GM21529 (cell line): ENCODE measurements around the gene EPN3.
A peak's percentile ranks its signal among the peaks of the same experiment; 100 is the strongest.

ENCODE experiments used
- ATAC-seq: cut with Tn5 transposase; IDR thresholded peaks from one replicate; pipeline ENCODE4 v1.9.1; 2021; ENCODE audit not compliant: unreplicated experiment

EPN3 gene

GRCh38 chr17:50547736-50548083 is 15.2 kb downstream of the EPN3 start:
- no peak for ATAC-seq

DNA sequence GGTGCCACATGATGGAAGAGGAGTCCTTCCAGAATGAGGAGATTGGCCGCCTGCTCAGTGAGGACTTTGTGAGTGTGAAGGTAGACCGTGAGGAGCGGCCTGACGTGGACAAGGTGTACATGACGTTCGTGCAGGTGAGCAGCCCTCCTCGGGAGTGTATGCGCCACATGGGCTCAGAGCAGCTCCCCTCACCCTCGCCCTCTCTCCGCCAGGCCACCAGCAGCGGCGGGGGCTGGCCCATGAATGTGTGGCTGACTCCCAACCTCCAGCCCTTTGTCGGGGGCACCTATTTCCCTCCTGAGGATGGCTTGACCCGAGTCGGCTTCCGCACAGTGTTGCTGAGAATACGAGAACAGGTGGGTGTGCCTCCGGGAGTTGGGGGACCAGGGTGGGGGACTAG is 16.3 kb downstream of the EPN3 start:
- no peak for ATAC-seq

DNA sequence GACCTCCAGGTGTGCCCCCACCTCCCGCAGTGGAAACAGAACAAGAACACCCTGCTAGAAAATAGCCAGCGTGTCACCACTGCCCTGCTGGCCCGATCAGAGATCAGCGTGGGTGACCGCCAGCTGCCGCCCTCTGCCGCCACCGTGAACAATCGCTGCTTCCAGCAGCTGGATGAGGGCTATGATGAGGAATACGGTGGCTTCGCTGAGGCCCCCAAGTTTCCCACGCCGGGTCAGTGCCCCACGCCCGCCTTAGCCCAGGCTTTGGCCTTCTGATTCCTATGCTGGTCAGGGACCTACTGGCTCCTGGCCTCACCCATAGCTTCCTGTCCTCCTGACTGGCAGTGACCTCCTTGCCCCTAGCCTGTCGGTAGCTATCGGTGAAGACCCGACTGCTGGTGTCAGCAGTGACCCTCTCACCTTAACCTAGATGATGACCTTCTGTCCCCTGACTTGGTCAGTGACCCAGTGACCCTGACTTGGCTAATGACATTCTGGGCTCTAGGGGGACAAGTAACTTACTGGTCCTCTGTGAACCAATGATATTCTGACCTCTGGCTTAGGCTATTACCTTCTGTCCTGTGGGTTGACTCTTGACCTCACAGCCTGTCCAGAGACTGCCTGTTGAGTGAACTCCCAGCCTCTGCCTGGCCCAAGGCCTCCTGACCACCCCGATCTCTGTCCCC is 16.9 kb downstream of the EPN3 start:
- ATAC-seq = no peak

- ATAC-seq = no peak
Measured at GRCh38 chr17:50549969-50550368, 17.4 kb downstream of the EPN3 start.

DNA sequence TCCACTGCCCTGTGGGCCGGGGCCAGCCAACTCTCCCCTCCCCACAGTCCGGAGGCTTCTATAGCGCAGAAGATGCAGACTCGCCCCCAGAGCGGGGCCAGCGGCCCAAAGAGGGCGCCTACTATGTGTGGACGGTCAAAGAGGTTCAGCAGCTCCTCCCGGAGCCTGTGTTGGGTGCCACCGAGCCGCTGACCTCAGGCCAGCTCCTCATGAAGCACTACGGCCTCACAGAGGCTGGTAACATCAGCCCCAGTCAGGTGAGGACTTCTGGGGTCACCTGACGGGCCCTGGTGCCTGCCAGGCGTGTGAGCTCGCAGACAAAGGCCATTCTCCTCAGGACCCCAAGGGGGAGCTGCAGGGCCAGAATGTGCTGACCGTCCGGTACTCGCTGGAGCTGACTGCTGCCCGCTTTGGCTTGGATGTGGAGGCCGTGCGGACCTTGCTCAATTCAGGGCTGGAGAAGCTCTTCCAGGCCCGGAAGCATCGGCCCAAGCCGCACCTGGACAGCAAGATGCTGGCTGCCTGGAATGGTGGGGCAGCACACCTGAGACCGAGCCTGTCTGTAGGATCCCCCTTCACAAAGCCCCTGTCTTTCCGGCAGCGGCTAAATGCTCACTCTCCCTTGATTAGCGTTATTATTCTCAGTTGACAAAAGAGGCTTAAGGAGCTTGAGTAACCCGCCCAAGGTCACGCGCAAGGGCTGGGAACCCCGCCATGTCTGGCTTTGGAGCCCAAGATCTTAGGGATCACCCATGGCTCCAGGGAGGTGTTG is 18.3 kb downstream of the EPN3 start:
- no peak for ATAC-seq

- no peak for ATAC-seq
Measured at GRCh38 chr17:50551433-50551815, 18.9 kb downstream of the EPN3 start.

GRCh38 chr17:50551884-50552283 is 19.3 kb downstream of the EPN3 start:
- ATAC-seq = no peak

- no peak for ATAC-seq
Measured at GRCh38 chr17:50554201-50554600, 21.7 kb downstream of the EPN3 start.

DNA sequence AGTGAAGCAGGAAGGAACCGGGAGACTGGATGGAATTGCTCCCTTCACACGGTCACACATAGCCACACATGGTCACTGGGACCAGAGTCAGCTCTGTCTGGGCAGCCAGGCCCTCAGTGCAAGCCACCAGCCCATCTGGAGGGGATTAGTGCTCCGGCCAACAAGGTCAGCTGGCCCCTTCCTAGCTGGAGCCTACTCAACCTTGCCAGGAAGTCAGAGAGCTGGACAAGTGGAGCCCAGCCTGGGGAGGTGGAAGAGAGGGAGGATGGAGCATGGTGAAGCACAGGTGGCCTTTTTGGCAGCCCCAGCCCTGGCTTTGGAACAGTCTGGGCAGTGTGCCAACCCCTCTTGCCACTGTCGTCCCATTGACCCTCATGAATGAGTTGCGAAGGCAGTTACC is 24.3 kb downstream of the EPN3 start:
- ATAC-seq = no peak

GRCh38 chr17:50557630-50558029 is 25.1 kb downstream of the EPN3 start:
- no peak for ATAC-seq

DNA sequence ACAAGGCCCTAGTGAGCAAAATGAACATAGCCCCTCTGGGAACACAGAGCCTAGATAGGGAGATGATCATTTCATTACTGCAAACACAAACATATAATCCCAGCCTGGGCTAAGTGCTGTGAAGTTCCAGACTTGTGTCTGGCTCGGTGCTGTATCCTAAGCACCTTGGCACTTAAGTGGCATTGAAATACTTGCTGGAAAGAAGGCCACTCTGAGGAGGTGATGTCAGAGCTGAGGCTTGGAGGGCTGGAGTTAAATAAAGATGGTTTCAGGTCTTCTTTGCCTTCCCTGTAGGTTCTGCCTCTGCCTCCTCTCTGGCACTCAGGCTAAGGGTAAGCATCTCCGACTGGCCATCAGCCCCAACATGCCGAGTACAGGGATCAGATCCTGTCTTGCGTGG is 25.6 kb downstream of the EPN3 start:
- no peak for ATAC-seq

- no peak for ATAC-seq
Measured at GRCh38 chr17:50558581-50558940, 26.0 kb downstream of the EPN3 start.

DNA sequence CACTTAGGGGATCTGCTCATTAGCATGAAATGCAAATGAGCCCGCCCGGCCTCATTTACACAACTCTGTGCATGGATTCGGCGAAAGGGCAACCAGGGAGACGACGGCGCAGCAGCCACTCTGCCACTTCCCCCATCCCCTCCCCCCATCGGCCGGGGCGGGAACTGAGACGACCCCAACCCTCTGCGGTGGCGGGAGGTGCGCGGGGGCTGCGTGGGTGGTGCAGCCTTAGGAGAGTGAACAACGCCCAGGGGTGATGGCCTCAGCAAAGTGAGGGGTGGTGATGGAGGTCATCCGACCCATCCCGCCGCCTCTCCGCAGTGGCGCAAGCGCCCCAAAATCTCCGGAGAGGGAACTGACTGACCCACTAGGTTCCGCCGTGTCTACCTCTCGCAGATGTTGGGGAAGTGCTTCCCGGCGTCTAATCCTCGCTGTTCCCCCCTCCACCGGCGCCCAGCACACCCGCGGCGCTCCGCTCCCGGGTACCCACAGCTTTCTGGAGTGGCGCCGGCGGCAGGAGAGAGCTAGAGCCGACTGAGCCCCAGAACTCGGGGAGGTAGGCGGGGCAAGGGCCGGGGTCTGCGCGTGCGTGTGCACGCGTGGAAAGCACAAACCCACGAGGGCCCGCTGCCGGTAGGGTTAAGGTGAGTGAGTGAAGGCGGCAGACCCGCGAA is 26.5 kb downstream of the EPN3 start:
- no peak for ATAC-seq

DNA sequence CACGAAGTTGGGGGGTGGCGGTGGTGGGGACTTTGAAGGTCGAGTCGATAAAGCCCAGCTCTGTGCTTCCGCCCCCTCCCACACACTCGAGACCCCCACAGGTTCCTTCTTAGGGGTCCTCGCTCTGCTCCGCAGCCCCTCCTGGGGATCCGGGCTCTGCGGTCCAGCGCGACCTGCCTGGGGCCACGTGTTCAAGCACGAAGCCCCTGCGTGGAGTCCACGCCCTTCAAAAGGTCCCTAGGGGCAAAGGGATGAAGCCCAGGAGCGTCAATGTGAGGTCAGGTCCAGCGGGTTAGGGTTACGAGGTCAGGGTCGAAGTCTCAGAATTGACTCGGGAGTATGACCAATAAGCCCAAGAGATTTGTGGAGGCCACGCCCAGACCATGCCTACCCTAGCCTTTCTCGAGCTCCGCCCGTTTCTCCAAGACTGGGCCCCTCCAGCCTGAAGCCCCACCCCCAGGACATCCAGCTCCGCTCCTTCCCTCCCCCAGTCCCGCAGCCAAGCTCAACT is 27.2 kb downstream of the EPN3 start:
- no peak for ATAC-seq

GRCh38 chr17:50560185-50560824 is 27.8 kb downstream of the EPN3 start, which contains the start of gene CACNA1G:
Gene CACNA1G (plus strand): TSS chr17:50560715. CDS start chr17:50561460, 745 bp downstream.
- ATAC-seq = peak; percentile 85

DNA sequence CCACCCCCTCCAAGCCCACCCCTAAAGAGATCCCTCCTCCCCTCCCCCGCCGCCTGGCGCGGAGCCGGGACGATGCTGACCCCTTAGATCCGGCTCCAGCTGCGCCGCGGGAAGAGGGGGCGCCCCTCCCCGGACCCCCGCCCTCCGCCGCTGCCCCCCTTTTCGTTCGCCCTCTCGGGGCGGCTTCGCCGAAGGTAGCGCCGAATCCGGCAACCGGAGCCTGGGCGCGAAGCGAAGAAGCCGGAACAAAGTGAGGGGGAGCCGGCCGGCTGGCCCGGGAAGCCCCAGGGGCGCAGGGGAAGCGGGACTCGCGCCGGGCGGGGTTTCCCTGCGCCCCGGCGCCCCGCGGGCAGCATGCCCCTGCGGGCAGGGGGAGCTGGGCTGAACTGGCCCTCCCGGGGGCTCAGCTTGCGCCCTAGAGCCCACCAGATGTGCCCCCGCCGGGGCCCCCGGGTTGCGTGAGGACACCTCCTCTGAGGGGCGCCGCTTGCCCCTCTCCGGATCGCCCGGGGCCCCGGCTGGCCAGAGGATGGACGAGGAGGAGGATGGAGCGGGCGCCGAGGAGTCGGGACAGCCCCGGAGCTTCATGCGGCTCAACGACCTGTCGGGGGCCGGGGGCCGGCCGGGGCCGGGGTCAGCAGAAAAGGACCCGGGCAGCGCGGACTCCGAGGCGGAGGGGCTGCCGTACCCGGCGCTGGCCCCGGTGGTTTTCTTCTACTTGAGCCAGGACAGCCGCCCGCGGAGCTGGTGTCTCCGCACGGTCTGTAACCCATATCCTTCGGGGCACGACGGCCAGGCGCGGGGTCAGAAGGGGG is 28.6 kb downstream of the EPN3 start:
- peak; percentile 10 for ATAC-seq

GRCh38 chr17:50561746-50562141 is 29.2 kb downstream of the EPN3 start:
- ATAC-seq = no peak

DNA sequence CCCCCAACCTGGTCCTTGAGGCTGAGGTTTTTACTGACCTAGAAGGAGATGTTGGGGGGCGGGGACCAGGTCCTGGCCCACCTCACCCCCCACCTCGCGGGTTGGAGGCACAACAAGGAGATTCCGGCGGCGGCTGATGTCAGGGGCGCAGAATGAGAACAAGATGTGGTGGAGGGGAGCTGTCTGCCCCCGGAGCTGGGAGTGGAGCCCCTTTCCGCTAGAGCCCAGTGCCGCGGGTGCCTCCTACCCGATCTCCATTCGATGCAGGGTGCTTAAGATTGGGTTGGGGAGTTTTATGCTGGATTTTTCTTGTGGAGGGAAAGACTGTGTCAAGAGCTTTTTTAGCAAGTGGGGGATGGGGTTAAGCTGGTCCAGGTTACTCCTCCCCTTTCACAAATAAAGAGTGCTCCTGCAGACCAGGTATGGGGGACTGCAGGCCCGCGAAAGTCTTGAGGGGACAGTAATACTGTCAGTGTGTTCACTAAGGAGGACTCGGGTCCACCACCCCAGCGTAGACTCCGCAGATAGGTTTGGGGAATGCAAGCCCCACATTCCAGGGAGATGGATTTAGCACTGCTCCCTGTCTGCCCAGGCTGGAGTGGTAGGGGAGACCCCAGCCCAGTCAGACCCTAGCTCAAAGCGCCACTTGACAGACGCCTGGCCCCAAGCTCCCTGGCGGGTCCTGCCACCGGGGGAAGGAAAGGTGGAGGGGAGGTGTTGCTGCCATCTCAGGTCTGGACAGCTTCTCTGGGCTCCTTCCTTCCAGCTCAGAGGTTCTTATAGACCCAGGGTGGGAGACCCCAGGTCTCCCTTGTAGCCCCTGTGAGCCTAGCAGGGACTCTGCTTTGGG is 29.9 kb downstream of the EPN3 start:
- ATAC-seq = no peak

GRCh38 chr17:50563092-50563511 is 30.6 kb downstream of the EPN3 start:
- ATAC-seq = no peak

- ATAC-seq = no peak
Measured at GRCh38 chr17:50564916-50565315, 32.4 kb downstream of the EPN3 start.
